ENCODE results near the gene GJB5.

DNA sequence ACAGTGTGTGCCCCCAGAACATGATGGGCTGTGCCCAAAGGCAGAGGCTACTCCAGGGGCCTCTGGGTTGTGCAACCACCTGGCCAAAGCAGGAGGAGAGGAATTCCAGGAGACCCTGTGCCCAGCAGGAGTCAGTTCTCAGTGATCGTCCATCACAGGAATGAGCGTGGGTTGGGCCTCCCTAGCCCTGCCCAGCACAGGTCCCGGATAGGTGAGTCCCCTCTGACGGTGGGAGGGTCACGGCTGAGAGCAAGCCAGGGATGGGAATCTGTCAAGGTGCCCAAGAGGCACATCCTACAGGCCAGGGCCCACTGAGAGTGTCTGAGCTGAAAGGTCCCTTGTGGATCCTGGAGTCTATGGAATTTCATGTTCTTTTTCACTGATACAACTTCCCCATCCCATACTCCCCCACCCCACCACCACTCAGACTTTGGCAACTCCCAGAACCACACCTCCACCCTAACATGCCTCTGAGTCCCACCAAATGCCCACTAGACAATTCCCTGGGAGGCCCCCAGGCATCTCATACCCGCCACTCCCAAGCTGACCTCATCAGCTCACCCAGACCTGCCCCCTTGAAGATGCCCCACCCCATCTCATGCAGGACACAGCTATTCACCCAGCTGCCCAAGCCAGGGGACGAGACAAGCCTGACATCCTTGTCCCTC is 7.8 kb downstream of the GJB5 start:
- TF ChIP-seq, protein P1, sequence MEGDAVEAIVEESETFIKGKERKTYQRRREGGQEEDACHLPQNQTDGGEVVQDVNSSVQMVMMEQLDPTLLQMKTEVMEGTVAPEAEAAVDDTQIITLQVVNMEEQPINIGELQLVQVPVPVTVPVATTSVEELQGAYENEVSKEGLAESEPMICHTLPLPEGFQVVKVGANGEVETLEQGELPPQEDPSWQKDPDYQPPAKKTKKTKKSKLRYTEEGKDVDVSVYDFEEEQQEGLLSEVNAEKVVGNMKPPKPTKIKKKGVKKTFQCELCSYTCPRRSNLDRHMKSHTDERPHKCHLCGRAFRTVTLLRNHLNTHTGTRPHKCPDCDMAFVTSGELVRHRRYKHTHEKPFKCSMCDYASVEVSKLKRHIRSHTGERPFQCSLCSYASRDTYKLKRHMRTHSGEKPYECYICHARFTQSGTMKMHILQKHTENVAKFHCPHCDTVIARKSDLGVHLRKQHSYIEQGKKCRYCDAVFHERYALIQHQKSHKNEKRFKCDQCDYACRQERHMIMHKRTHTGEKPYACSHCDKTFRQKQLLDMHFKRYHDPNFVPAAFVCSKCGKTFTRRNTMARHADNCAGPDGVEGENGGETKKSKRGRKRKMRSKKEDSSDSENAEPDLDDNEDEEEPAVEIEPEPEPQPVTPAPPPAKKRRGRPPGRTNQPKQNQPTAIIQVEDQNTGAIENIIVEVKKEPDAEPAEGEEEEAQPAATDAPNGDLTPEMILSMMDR (optimal IDR thresholded peaks at IDR 0.05 in 1 of 3, IDR thresholded peaks at IDR 0.05 in 1 of 3, conservative IDR thresholded peaks at IDR 0.05 in 1 of 3; ENCODE audit: extremely low read depth in 1 of 3, insufficient read depth in 2 of 3, low read length in 3 of 3), result no peak
- no peak for TF ChIP-seq EZH2 (IDR thresholded peaks at IDR 0.05; ENCODE audit: low read length)

Measured in keratinocyte (primary cell).